Immature natural killer cell (primary cell): Measurements from ENCODE around the gene B3GNT4. TPM values are rescaled to one million over a fixed set of nuclear protein-coding genes. Genes with fewer than 3 reads are reported as not detected.
A peak's percentile ranks its signal among the peaks of the same experiment; 100 is the strongest.
"Not testable (repeated sequence)": the region's sequence is repeated elsewhere in the genome, so short reads cannot be mapped to it uniquely, and the experiment has no call there.

Source experiments
- DNase-seq, 3 donors: peaks; one replicate each; pipeline ENCODE4 v3.0.0; 2022; ENCODE audit warnings: mixed read lengths in 1 of 3
- H3K27ac Mint-ChIP-seq, 6 donors: one replicate each; pipeline ENCODE4 v1.8.0; 2020; ENCODE audit warnings: mixed read lengths in 6 of 6, mild to moderate bottlenecking in 5 of 6, inconsistent platforms in 4 of 6, moderate library complexity in 3 of 6
- H3K27me3 Mint-ChIP-seq, 3 donors: one replicate each; pipeline ENCODE4 v1.8.0; 2020 to 2021; ENCODE audit warnings: low read depth in 3 of 3, mild to moderate bottlenecking in 3 of 3, mixed read lengths in 3 of 3, moderate library complexity in 3 of 3, inconsistent platforms in 1 of 3
- H3K36me3 Mint-ChIP-seq, 3 donors: one replicate each; pipeline ENCODE4 v1.8.0; 2020; ENCODE audit warnings: mixed read lengths in 3 of 3, inconsistent platforms in 2 of 3, mild to moderate bottlenecking in 2 of 3
- H3K4me1 Mint-ChIP-seq, 2 donors: one replicate each; pipeline ENCODE4 v1.8.0; 2020; ENCODE audit warnings: inconsistent platforms in 2 of 2, mild to moderate bottlenecking in 2 of 2, mixed read lengths in 2 of 2, moderate library complexity in 1 of 2
- H3K4me3 Mint-ChIP-seq, 5 donors: one replicate each; pipeline ENCODE4 v1.8.0; 2020; ENCODE audit warnings: mild to moderate bottlenecking in 5 of 5, mixed read lengths in 5 of 5, inconsistent platforms in 3 of 5, moderate library complexity in 3 of 5
- H3K9me3 Mint-ChIP-seq, 6 donors: one replicate each; pipeline ENCODE4 v1.8.0; 2020; ENCODE audit warnings: mild to moderate bottlenecking in 6 of 6, mixed read lengths in 6 of 6, inconsistent platforms in 4 of 6, moderate library complexity in 3 of 6
- polyA plus RNA-seq, 3 donors: library from polyadenylated mRNA; unstranded; fragments of 300-500 nt; fragmentation: Illumina TruSeq; gene quantifications; one replicate each; pipeline ENCODE4 v1.2.3, GENCODE V29; 2021

The B3GNT4 gene
- polyA plus RNA-seq, 3 donors from 2014 or later, result 0.82 TPM; not detected in 2

DNA sequence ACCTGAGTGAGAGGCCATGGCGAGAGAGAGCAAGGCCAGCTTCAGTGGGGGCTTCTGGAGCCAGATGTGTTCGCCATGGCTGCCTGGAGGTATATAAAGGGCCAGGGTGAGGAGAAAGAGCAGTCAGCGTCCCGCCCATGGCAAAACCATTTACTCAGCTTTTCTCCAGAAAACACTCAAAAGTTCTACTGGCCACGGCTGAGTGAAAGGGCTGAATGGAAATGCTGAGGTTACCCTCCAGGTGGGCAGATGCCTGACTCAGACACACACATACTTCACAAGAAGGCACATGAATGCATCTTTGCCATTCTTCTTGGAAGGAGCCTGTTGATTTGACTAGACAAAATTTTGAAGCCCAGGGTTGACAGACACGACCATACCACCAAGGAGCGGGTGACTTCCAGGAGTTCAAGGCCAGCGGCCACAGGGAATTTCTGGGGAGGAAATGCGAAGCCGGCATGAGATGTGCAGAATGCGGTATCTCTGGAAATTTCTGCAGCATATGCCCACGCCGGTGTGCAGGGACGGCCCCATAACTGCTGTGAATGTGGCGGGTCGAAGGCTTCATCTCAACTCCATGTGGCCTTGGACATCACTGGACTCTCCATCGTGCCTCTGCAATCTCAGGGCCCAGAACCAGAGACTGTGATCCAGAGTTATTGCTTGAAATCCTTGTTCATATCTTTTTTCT is 29.2 kb upstream of the B3GNT4 start, which contains the start of gene IL31:
Gene IL31 (minus strand): TSS at position 67 of the 691 bp plus-strand sequence. CDS start 49 bp downstream, at position 18.
- Mint-ChIP-seq H3K4me1 (peaks cover 0 to 10% of the 10 kb centered on the region in 2 donors), H3K27ac (no peak within 1 kb of the TSS), H3K27me3 (peaks cover 0 to 6% (median 2%) of the 10 kb centered on the region in 3 donors), H3K4me3 (no peak within 1 kb of the TSS), H3K9me3 (no peaks in the 10 kb centered on the region), H3K36me3 (peaks cover 0 to 5% (median 0%) of the 10 kb centered on the region in 3 donors)
- DNase-seq, result no peak

DNA sequence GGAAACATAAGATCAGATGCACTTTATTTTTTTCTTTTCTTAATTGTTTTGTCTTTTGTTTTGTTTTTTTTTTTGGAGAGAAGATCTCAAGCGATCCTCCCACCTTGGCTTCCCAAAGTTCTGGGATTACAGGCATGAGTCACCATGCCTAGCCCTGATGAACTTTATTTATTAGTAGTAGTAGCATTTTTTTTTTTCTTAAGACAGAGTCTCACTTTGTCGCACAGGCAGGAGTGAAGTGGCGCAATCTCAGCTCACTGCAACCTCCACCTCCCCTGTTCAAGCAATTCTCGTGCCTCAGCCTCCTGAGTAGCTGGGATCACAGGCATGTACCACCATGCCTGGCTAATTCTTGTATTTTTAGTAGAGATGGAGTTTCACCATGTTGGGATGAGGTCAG is 27.0 kb upstream of the B3GNT4 start:
- not testable (repeated sequence) for H3K27me3 Mint-ChIP-seq

DNA sequence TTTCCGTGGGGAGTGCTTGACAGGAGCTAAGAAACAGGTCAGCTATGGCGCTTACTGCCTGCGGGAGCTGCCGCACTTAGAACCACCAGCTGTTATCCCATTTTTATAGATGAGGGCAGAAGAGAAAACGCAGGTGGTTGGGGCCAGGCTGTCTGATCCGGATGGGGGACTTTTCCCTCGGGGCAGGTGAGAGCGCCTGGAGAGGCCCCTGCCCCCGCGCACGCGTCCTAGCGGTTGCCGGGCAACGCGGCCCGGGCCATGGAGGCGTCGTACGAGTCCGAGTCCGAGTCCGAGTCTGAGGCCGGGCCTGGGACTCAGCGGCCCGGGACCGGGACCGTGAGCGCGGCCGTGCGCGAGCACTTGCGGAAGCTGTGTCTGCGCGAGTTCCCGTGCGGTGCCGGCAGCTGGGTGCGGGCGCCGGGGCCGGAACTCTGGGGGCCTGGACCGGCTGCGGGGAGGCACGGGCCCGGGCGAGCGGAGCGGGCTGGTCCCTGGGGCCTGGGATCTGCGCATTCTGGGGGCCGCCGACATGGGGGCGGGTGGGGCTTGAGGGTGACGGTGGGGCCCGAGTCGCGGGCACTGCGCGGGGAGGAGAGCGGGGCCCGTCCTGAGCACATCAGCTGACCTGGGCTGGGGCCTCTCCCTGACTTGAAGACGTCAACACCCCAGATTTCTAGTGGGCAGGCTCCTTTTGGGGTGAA is 20.5 kb upstream of the B3GNT4 start, which contains the start of gene LRRC43:
Gene LRRC43 (plus strand): TSS at position 237 of the 701 bp plus-strand sequence. CDS start 22 bp downstream, at position 259.
- peaks cover 3 to 10% (median 9%) of the 10 kb centered on the region in 3 donors for H3K27me3 Mint-ChIP-seq
- peak within 1 kb of the TSS; percentile 92 to 99 (median 97) for H3K27ac Mint-ChIP-seq
- H3K4me3 Mint-ChIP-seq, result peak within 1 kb of the TSS; percentile 86 to 90 (median 89)
- no peaks in the 10 kb centered on the region for H3K9me3 Mint-ChIP-seq
- H3K4me1 Mint-ChIP-seq, result peaks cover 25 to 44% of the 10 kb centered on the region in 2 donors
- H3K36me3 Mint-ChIP-seq, result no peaks in the 10 kb centered on the region
- peak; percentile 65 to 74 (median 67) for DNase-seq

More for the DNA sequence above, 27.0 kb upstream of the B3GNT4 start:
- not testable (repeated sequence) for H3K4me3 Mint-ChIP-seq, H3K36me3 Mint-ChIP-seq, DNase-seq, H3K9me3 Mint-ChIP-seq
- Mint-ChIP-seq H3K27ac (peak overlapping the region in 1 of 6 donors; percentile 26), H3K4me1 (peaks cover 0 to 14% of the 10 kb centered on the region in 2 donors)

DNA sequence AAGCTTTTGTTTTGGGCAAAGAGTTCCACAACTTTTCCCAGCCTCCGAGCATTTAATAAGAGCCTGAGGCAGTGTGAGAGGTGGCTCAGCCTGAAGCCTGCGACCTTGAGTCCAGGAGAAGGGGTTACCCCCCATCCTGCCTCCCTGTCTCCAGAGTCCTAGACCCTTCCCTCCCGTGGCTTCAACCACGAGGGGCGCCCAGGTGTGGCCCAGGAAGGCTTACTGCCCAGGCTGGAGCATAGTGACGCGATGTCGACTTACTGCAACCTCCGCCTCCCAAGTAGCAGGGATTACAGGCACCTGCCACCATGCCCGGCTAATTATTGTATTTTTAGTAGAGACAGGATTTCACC is 19.9 kb upstream of the B3GNT4 start:
- DNase-seq, result no peak
- Mint-ChIP-seq H3K4me1 (peaks cover 25 to 40% of the 10 kb centered on the region in 2 donors), H3K9me3 (no peaks in the 10 kb centered on the region), H3K36me3 (no peaks in the 10 kb centered on the region), H3K27ac (peak overlapping the region; percentile 92 to 99 (median 97)), H3K4me3 (peak overlapping the region; percentile 86 to 90 (median 89)), H3K27me3 (peaks cover 3 to 10% (median 8%) of the 10 kb centered on the region in 3 donors)

DNA sequence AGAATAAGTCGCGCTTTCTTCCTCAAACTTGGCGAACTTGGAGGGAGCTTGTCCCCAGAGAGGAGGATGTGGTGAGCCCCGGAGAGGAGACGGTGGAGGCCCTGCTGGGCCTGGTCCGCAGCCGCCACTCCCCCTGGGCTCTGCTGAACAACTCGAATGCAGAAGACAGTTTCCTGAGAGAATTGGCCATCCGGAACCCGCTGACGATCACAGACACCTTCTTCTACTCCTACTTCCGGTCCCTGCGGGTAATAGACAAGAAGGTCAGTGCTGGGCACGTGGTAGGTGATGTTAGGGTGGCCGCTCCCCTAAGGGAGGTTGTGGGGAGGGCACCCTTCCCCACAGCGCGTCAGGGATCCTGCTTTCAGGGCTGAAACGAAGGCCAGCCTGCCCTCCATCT is 19.0 kb upstream of the B3GNT4 start:
- peaks cover 3 to 10% (median 8%) of the 10 kb centered on the region in 3 donors for H3K27me3 Mint-ChIP-seq
- DNase-seq, result peak; percentile 78 to 81 (median 81)
- no peaks in the 10 kb centered on the region for H3K9me3 Mint-ChIP-seq
- peak overlapping the region; percentile 92 to 99 (median 97) for H3K27ac Mint-ChIP-seq
- H3K4me1 Mint-ChIP-seq, result peaks cover 25 to 32% of the 10 kb centered on the region in 2 donors
- H3K36me3 Mint-ChIP-seq, result no peaks in the 10 kb centered on the region
- peak overlapping the region; percentile 86 to 90 (median 89) for H3K4me3 Mint-ChIP-seq

DNA sequence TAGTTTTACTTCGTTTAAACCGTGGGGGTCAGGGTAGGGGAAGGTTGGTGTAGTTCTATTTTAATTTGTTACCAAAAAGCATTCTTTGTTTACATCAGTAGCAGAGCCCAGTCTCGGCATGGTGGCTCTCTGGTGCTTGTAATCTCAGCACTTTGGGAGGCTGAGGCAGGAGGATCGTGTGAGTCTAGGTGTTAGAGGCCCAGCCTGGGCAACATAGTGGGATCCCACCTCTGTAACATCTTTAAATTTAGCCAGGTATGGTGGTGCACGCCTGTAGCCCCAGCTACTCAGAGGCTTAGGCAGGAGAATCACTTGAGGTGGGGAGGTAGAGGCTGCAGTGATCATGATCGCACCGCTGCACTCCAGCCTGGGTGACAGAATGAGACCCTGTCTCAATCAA is 18.4 kb upstream of the B3GNT4 start:
- no peak for DNase-seq
- Mint-ChIP-seq H3K27me3 (peaks cover 3 to 10% (median 8%) of the 10 kb centered on the region in 3 donors), H3K4me3 (peak overlapping the region; percentile 86 to 90 (median 89)), H3K4me1 (peaks cover 25 to 29% of the 10 kb centered on the region in 2 donors), H3K27ac (peak overlapping the region; percentile 92 to 99 (median 97)), H3K36me3 (no peaks in the 10 kb centered on the region), H3K9me3 (no peaks in the 10 kb centered on the region)

DNA sequence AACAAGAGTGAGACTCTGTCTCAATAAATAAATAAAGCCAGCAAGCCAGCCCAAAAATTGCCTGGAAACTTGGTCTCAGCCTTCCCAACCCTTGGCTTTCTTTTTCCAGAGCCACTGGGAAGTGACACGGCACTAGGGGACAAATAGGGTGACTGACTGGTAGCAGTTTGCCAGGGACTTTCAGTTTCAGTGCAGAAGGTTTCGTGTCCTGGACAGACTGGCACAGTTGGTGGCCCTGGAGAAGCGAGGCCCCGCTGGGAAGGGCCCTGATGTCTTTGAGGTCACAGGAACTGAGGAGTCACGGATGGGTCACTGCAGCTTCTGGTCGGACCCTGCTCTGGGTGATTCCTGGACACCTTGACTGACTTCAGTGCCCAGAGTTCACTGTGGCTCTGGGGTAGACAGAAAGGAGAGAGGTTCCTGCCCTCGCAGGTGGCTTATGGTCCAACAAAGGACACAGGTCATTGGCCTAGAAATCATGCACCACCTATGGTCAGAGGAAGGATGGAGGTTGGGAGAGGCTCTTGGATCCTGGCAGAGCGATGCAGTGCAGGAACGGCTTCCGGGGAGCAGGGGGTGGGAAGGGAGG is 17.9 kb upstream of the B3GNT4 start:
- H3K27ac Mint-ChIP-seq, result peak overlapping the region; percentile 92 to 99 (median 97)
- H3K27me3 Mint-ChIP-seq, result peaks cover 3 to 8% (median 8%) of the 10 kb centered on the region in 3 donors
- H3K36me3 Mint-ChIP-seq, result no peaks in the 10 kb centered on the region
- DNase-seq, result no peak
- peak overlapping the region in 1 of 5 donors; percentile 86 for H3K4me3 Mint-ChIP-seq
- no peaks in the 10 kb centered on the region for H3K9me3 Mint-ChIP-seq
- peaks cover 26 to 31% of the 10 kb centered on the region in 2 donors for H3K4me1 Mint-ChIP-seq

DNA sequence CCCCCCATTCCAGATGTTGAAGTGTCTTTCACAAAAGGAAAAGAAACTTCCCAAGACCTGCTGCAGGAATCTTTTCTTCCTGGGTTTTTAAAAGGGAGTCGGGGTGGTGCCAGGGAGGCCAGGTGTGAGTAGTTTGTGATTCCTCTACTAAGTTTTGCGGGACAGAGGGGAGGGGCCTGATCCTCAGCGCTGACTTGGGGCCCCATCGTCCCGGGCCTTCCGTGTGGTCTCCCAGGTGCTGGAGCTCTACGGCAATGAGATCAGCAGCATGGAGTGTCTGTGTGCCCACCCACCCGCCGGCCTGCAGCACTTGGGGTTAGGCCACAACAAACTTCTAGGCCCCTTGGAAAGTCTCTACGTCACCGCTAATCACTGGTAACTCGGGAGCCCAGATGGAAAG is 16.0 kb upstream of the B3GNT4 start:
- peaks cover 33 to 37% of the 10 kb centered on the region in 2 donors for H3K4me1 Mint-ChIP-seq

DNA sequence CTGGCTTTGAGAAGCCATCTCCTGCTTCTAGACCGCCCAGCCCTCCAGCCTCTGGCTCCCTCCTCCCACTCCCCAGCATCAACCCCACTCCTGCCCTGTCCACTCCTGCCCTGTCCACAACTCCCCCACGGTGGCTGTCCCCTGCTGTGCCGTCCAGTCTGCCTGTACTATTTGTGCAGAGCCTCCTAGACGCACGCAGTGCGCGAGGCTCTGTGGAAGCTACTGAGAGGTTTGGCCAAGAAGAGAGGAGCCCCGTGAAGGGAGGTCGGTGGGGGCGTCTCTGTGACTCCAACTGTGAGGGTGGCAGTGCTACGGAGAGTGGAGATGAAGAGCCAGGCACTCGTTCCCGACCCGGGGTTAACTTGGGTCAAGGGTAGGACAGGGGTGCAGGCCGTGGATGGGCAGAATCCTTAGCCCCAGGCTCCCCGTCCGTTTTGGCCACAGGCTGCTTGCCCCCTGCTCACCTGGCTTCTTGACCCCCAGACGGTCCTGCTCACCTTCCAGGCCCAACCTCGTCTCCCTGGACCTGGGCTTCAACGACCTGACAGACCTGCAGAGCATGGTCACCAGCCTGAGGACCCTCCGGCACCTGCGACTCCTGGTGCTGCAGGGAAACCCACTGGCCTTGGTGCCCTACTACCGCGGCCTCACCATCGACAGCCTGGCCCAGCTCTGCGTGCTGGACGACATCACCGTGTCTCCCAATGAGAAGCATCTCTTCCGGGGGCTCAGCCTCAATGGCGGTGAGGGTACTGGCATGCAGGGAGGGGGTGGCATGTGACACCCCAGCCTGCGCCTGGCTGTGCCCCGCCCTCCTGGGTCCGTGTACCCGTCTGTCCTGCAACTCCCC is 13.7 kb upstream of the B3GNT4 start:
- Mint-ChIP-seq H3K4me3 (no peak overlapping the region), H3K27me3 (peaks cover 0 to 2% (median under 1%) of the 10 kb centered on the region in 3 donors), H3K4me1 (peaks cover 15 to 20% of the 10 kb centered on the region in 2 donors), H3K27ac (peak overlapping the region in 1 of 6 donors; percentile 24), H3K9me3 (no peaks in the 10 kb centered on the region), H3K36me3 (peaks cover 5 to 18% (median 6%) of the 10 kb centered on the region in 3 donors)
- no peak for DNase-seq

More for the DNA sequence above, 16.0 kb upstream of the B3GNT4 start:
- Mint-ChIP-seq H3K9me3 (no peaks in the 10 kb centered on the region), H3K27me3 (peaks cover 4 to 8% (median 8%) of the 10 kb centered on the region in 3 donors), H3K27ac (peak overlapping the region in 1 of 6 donors; percentile 13), H3K4me3 (no peak overlapping the region), H3K36me3 (peaks cover 1 to 6% (median 1%) of the 10 kb centered on the region in 3 donors)
- no peak for DNase-seq

DNA sequence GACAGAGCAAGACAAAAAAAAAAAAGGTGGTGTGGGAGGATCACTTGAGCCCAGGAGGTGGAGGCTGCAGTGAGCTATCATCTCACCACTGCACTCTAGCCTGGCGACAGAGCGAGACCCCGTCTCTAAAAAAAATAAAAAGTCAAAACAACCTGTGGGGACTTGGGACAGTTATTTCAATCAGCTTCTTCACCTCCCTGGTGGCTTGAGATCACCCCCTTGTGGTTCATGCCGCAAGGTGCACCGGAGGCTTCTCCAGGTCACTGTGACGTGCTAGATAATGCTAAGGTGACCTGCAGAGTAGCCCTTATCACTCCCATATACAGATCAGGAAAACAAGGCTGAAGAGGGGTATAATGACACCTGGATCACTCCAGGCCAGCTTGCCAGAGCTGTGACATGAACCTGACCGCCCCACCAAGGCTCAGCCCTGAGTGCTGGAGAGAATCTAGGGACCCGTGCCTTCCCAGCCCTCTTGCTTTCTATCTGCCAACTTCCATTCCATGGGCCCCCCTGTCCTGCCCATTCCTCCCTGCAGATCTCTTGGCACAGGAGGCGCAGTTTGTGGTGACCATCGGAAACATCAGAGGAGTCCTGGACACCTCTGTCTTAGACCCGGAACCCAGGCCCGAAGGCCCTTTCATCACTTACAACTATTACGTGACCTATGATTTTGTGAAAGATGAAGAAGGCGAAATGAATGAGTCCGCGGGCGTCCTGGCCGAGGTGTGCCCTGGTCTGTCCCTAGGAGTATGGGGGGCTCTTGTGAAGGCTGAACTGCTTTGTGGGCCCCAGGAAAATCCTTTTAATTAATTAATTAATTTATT is 12.5 kb upstream of the B3GNT4 start:
- peaks cover 10 to 25% (median 12%) of the 10 kb centered on the region in 3 donors for H3K36me3 Mint-ChIP-seq
- peak; percentile 70 to 79 (median 73) for DNase-seq
- H3K27me3 Mint-ChIP-seq, result peaks cover 0 to 5% (median 2%) of the 10 kb centered on the region in 3 donors
- H3K27ac Mint-ChIP-seq, result peak overlapping the region in 3 of 6 donors; percentile 20 to 68 (median 42)
- H3K4me1 Mint-ChIP-seq, result peaks cover 8 to 10% of the 10 kb centered on the region in 2 donors
- no peak overlapping the region for H3K4me3 Mint-ChIP-seq
- no peaks in the 10 kb centered on the region for H3K9me3 Mint-ChIP-seq

DNA sequence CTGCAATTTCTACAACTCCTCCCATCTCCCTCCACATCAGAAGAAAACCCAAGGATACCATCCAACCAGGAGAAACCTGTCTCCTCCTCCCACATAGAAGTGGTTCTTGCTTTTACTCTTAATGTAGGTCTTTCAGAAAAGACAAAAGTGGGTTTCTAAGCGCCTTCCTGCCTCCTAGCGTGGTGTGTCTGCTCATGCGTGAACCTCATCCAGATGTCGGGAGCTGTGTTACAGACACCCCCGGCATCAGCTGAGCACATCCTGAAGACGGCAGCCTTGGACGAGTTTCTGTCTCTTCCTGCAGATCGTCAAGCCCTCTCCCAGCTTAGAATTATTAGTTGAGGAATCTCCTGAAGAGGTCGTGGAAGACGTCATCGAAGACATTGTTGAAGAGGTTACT is 11.1 kb upstream of the B3GNT4 start:
- DNase-seq, result no peak
- H3K36me3 Mint-ChIP-seq, result peaks cover 10 to 25% (median 12%) of the 10 kb centered on the region in 3 donors
- peaks cover 8 to 12% of the 10 kb centered on the region in 2 donors for H3K4me1 Mint-ChIP-seq
- H3K4me3 Mint-ChIP-seq, result no peak overlapping the region
- peaks cover 0 to 5% (median 2%) of the 10 kb centered on the region in 3 donors for H3K27me3 Mint-ChIP-seq
- H3K27ac Mint-ChIP-seq, result peak overlapping the region in 1 of 6 donors; percentile 17
- H3K9me3 Mint-ChIP-seq, result no peaks in the 10 kb centered on the region

DNA sequence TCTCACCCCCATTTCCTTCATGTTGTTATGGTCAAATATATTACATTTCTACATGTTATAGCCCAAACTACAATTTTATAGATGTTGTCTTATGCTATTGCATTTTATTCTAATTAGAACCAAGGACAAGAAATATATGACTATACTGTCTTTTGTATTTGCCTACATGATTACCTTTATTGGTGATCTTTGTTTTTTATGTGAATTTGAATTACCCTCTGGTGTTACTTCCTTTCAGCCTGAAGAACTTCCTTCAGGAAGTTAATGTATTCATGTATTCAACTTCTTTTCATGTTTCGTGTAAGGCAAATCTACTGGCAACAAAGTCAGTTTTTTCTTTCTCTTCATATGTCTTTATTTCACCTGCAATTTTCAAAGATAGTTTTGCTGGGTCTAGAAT is 8.7 kb upstream of the B3GNT4 start:
- no peaks in the 10 kb centered on the region for H3K9me3 Mint-ChIP-seq
- H3K27me3 Mint-ChIP-seq, result peaks cover 0 to 5% (median 2%) of the 10 kb centered on the region in 3 donors
- no peak overlapping the region for H3K27ac Mint-ChIP-seq
- H3K4me3 Mint-ChIP-seq, result no peak overlapping the region
- DNase-seq, result no peak
- peaks cover 10 to 25% (median 12%) of the 10 kb centered on the region in 3 donors for H3K36me3 Mint-ChIP-seq
- H3K4me1 Mint-ChIP-seq, result peaks cover 8 to 14% of the 10 kb centered on the region in 2 donors
